CD4-positive, alpha-beta T cell treated with Interferon alpha-2 for 1 hour (primary cell): ENCODE data around the gene SSPN.
A peak's percentile ranks its signal among the peaks of the same experiment; 100 is the strongest.

Experiments
- DNase-seq, 2 donors: peaks; one replicate each; pipeline ENCODE4 v3.0.0-alpha.2; 2020 to 2022

The SSPN gene

GRCh38 chr12:26195250-26195640 lies at the start of gene SSPN:
Gene SSPN (plus strand): TSS chr12:26195573. CDS start chr12:26195673, 100 bp downstream.
- DNase-seq = no peak

- DNase-seq = no peak
Measured at GRCh38 chr12:26148291-26148690, 47.1 kb upstream of the SSPN start.

DNA sequence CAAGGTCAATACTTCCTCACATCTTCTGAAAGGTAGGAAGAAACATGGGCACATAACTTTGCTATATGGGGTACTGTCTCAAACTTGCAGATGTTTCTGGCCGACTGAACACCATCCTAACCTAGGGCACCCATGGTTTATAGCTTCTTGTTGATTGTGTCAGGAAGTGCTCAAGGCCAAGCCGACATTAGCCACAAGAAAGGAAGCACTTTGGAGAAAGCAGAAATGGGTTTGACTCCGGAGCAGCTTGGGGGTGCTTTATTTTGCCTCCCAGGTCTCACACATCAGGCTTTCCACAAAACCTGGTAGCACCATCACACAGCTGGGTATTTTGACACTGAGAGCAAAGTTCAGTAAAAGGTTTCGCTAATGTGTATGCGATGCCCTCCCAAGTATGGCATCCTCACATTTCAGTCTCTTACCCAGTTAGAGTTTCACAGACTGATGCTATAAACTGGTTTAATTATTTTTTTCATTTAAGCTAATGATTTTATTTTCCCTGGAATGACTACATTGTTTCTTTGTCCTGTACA lies 45.3 kb upstream of the SSPN start:
- no peak for DNase-seq

DNA sequence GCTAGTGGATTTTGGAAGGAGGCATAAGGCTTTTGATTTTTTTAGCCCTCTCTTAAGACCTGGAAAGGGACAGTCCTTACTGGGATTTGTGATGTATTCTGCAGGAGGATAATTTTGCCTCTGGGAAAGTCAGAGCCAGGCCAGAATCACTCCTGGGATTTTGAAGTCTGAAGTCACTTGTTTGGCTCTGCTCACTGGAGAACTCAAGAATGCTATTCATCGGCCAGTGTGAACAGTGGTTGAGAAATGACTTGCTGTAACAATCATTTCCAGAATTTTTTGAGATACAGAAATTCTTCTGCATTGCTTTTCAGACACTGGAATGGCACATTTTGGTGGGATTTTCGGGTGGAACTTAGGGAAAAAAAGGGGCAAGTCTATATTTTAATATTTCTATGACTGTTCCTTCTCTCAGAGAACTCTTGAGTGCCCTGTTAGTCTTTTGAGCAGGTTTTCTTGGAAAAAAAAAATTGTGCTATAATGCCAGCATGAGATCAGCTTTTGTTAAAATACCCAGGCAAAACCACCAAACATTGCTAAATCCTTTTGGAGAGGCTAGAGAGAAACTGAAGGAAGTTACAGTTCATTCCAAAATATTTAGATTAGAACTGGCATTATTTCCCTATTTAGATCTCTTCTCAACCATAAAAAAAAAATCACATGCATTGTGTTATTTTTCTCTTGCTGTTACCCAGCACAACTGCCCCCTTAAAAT lies 44.5 kb upstream of the SSPN start:
- DNase-seq = no peak

DNA sequence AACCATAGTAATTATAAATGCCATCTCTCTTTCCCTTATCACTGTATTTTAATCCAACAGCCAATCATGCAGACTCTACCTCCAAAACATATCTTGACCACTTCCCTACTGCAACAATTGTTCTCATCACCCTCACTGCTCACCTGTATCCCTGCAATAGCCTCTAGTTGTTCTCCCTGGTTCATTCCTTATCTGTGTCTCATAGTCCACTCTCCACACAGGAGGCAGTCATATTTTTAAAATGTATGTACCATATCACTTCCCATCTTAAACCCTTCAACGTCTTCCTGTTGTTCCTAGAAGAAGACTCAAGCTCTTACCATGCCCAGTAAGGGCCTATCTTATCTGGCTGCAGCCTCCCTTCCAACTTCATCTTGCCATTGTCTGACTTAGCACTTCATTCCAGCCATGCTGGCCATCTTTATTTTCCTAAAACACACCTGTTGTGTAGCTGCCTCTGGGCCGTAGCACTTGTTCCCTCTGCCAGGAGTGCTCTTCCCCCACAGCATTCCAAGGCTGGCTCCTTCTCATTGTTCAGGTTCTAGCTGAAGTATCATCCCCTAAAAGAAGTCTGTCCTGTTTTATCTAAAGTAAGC lies 42.8 kb upstream of the SSPN start:
- DNase-seq = no peak

GRCh38 chr12:26153421-26154154 lies 41.8 kb upstream of the SSPN start:
- no peak for DNase-seq

DNA sequence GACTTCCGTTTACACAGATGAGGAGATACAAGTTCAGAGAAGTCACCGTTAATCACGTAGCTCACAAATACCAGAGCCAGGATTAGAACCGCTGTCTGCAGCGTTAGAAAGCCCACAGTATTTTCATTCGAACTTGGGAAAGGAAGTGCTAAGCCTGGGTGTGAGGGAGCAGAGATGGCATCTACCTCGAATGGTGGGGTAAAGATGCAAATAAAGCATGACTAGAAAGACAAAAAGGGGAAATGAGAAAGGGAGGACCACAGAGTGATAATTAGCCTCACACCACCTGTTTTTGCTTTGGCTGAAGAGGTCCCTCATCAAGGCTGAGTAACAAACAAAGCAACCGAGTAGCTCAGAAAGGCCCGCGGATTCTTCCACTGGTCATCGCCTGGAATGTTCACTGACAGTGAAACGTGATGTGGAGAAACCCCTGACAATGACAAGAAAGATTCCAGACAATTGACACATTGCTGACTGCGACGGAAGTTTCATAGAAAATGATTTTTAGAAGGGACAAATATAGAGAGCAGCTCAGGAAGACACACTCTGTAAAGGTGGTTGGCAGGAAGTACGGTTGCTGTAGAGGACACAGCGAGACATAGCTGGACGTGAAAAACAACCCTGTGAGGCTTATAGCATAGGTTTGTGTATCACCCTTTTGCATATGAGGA lies 39.0 kb upstream of the SSPN start:
- DNase-seq = peak in 1 of 2 donors; percentile 56

- no peak for DNase-seq
Measured at GRCh38 chr12:26157001-26157400, 38.4 kb upstream of the SSPN start.

GRCh38 chr12:26158078-26158764 lies 37.2 kb upstream of the SSPN start:
- DNase-seq = no peak

DNA sequence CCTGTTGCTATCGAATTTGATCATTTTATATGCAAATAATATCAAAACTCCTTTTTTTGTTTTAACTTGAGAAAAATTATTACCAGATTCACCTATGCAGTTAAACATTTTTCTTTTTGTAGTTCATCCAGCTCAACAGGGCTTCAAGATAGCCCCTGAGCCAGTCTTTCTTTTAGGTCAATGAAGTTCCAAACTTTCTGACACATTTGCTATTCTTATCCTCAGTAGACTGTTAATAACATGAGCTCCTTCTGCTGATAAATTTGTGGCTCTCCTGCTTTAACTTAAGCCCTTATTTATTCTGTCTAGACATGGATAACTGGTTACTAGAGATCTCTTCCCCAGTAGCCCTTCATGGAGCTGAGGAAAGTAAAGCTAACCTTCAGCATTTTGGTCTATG lies 33.2 kb upstream of the SSPN start:
- DNase-seq = no peak

DNA sequence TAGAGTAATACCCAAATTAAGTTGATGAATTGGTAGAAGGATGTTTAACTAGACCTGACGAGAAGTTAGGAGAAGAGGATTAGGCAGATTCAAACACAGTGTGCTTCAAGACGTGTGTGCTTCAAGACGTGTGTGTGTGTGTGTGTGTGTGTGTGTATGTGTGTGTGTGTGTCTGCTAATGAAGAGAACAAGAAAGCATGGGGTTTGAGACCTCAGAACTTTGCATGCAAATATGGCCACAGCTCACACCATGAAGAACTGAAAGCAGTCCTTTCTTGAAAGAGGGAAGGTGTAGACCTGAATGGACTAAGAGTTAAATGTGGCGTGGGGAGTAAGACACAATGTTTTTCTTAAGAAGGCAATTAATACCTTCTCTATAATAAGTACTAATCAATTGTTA lies 32.5 kb upstream of the SSPN start:
- DNase-seq = peak in 1 of 2 donors; percentile 6

GRCh38 chr12:26164118-26164517 lies 31.3 kb upstream of the SSPN start:
- no peak for DNase-seq

GRCh38 chr12:26172013-26172412 lies 23.4 kb upstream of the SSPN start:
- no peak for DNase-seq

DNA sequence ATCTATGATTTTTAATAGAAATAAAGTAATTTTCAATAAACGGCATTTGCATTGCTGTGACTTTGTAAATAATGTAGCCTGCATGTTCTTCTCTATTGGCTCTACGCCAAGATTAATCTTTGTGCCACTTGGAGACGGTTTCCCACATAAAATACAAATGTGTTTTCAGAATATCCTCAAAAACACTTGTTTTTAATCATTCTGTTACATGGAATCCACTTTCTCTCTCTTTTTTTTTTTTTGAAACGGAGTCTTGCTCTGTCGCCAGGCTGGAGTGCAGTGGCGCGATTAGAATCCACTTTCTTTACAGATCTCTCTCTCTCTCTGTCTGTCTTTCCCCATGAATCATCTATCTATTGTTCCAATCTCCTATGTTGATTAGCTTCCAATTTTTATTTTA lies 22.8 kb upstream of the SSPN start:
- DNase-seq = no peak

- no peak for DNase-seq
Measured at GRCh38 chr12:26172946-26173552, 22.3 kb upstream of the SSPN start.

GRCh38 chr12:26176725-26177124 lies 18.6 kb upstream of the SSPN start:
- DNase-seq = no peak

GRCh38 chr12:26177283-26177682 lies 18.1 kb upstream of the SSPN start:
- DNase-seq = no peak

- no peak for DNase-seq
Measured at GRCh38 chr12:26179826-26180225, 15.5 kb upstream of the SSPN start.

- no peak for DNase-seq
Measured at GRCh38 chr12:26182377-26182776, 13.0 kb upstream of the SSPN start.

DNA sequence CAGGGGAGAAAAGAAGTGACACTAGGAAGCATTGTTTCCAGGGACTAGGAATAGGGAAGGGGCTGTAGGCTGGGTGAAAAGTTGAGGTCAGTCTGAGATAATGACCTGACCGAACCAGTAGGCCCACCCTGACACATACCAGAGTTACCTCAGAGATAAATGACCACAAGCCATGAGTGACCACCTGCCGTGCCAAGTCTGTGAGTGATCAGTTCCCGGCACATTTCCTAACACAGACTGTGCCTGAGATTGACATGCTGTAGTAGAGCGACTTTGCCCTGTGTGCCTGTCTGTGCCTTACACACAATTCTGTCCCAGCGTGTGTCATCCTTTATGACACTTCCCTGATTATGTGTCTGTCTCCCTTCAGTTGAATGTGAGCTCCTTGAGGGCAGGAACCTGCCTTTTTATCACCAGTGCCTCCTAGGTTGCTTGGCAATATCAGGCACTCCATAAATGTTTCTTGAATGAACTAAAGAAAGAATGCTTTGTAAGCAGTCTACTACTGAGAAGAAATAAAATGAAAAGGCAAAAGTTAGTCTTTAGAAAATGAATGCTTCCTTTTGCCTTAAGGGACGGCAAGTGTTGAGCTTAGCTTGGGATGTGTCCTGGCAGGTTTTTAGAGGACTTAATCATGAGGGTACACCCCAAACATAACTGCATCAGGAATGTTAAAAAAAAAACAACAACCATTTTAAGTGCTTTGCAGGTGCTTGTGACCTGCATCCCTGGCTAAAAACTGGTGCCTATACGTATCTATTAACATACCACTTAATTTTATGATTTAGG lies 9.6 kb upstream of the SSPN start:
- DNase-seq = no peak

- DNase-seq = no peak
Measured at GRCh38 chr12:26187014-26187798, 8.2 kb upstream of the SSPN start.
